Activated effector memory CD4-positive, alpha-beta T cell treated with anti-CD3 and anti-CD28 coated beads, Interleukin-2, amount 50 U/mL, for 16 hours (primary cell): ENCODE results near the gene FHIT.
A peak's percentile ranks its signal among the peaks of the same experiment; 100 is the strongest.

Experiments
- DNase-seq: peaks from one replicate; pipeline ENCODE4 v3.0.0-alpha.2; 2020

The FHIT gene

DNA sequence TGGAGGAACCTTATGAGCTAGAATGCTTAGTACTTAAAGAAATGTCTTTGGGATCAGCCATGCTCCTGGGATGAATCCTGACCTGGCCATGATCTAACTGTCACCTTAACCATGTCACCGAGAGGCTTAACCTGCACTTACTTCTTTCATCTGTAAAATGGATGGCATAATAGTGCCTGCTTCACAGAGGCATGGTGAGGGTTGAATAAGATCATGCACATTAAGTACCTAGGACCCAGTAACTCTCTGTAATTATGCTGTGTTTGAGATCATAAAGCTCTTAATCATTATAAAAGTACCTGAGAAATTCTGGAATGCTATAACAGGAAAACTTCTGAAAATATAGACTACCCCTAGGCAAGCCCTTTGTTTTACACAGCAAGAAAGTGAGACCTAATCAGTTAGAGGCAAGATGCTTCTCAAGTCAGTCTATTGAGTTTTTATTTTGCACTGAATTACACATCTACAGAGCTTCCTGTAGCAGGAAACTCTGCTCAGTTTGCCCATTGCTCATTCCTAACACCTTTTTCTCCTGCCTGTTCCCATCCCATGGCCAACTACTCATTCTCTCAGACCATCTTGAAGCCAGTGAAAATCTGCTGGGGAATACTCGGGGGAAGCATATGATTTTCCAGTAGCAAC lies 1185.9 kb downstream of the FHIT start:
- DNase-seq, result no peak

GRCh38 chr3:60064210-60065178 lies 1186.8 kb downstream of the FHIT start:
- DNase-seq, result no peak

GRCh38 chr3:60056404-60056803 lies 1194.8 kb downstream of the FHIT start:
- no peak for DNase-seq

GRCh38 chr3:60055765-60056164 lies 1195.5 kb downstream of the FHIT start:
- DNase-seq, result no peak

GRCh38 chr3:60053526-60054265 lies 1197.6 kb downstream of the FHIT start:
- DNase-seq, result peak; percentile 75

DNA sequence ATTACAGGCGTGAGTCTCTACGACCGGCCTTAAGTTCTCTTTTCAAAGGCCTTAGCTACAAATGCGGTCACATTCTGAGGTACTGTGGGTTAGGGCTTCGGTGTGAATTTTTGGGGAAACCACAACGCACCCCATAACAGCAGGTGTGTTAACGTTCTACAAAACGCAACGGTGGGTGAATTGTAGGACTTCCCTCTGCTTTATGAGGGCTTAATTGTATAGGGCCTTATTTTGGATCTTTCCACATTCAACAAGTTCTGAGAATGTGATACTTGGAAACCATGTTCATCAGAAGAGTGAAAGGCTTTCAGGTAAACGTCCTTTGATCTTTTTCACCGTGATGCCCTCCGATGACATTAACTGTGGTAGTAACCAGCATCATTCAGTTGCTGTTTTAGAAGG lies 1202.8 kb downstream of the FHIT start:
- DNase-seq, result peak; percentile 66

DNA sequence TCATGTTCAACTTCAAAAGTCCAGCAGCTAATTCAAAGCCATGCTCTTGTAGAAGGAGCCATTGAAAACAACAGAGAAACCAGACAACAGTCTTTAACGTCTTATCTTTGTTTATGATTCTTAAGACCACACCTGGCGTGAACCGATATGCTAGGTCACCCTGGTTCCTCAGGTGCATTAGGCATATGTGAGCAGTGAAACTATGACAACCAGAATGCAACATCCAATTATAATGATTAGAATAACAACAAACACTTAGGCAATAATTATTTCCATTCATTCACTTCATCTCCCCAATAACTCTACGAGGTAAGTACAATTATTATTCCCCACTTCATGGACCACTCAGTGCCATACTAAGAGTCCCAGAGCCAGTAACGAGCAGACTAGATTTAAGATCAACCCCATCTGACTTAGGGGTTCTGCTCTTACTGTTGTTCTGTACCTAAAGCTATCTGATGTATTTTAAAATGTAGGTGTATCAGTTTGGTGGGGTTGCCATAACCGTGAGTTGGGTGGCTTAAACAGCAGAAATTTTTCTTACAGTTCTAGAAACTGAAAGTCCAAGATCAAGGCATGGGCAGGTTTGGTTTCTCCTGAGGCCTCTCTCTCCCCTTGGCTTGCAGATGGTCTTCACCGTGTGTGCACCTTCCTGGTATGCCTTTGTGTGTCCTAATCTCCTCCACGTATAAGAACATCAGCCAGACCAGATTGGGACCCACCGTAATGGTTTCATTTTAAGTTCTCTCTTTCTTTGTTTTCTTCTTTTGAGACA lies 1203.6 kb downstream of the FHIT start:
- no peak for DNase-seq

- no peak for DNase-seq
These were observed 1205.0 kb downstream of the FHIT start for GRCh38 chr3:60046210-60046609.

GRCh38 chr3:60045686-60046085 lies 1205.6 kb downstream of the FHIT start:
- no peak for DNase-seq

DNA sequence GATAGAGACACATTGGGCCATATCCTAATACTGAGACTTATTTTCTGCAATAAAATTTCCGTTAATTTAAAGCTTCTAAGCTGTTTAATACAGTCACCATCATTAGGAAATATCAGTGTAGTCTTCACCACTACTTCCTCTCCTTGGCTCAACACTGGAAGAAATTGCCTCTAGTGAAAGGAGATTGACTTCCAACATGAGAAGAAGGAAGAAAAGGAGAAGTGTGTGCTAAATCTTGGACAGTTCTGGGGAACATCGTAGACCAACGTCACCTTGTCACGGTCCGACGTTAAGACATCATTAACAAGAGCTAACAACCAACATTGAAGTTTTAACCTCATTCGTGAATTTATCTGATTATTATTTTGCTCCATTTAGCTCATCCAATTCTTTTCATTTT lies 1214.4 kb downstream of the FHIT start:
- no peak for DNase-seq

- DNase-seq, result no peak
These were observed 1217.3 kb downstream of the FHIT start for GRCh38 chr3:60033901-60034453.

- DNase-seq, result no peak
These were observed 1220.3 kb downstream of the FHIT start for GRCh38 chr3:60030982-60031381.

DNA sequence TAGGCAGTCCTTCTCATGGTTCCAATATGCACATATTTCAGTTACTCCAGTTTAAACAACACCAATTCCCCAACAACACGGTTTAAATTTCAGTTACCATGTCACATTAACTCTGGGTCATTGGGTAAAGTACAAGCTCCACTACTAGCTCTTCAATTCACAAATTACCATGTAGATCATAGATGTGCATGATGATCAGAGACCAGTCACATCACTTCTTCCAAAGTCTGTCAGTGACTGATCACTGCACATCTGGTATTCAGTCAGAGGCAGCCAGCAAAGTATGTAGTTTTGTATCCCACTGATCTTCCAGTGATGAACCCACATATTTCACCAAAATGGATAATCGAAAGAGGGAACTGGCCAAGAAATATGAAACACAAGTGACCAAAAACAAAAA lies 1223.0 kb downstream of the FHIT start:
- no peak for DNase-seq

- DNase-seq, result no peak
These were observed 1223.9 kb downstream of the FHIT start for GRCh38 chr3:60027335-60027734.

DNA sequence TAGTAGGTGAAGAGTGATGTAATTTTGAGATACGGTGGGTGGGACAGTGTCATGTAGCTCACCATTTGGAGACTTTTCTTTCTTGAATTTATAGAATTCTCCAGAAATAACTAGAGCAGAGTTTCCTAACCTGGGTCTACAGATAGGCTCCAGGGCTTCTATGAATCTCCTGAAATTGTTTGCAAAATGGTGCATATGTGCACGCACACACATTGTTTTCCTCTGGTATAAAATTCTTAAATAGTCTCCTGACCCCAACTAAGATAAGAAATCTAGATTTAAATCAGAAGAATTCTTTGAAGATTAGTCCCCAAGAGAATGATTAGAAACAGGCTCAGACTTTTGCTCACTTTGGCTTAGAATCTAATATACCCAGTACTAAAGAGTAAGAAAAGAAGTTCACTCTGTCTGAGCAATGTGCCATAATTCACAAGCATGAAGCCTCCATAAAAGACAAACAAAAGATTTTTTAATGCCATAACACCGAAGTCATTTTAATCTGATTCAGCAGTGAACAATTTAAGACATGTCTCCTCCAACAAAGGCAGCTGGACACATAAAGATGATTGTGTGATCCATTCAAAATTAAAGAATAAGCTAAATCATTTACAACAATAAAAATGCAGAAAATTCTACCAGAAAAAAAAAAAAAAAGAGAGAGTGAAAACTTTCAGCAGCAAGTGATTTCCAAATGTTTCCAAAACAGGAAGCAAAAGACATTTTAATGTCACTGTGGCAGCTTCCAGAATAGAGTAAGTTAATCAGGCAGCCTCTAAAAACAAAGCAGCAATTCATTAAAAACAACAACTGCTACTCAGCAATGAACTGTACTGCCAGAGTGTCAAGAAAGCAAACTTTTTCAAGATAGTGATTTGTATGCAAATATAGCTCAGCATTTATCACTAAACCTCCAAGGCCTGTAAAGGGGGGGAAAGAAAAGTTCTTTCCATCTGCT lies 1225.9 kb downstream of the FHIT start:
- DNase-seq, result no peak

DNA sequence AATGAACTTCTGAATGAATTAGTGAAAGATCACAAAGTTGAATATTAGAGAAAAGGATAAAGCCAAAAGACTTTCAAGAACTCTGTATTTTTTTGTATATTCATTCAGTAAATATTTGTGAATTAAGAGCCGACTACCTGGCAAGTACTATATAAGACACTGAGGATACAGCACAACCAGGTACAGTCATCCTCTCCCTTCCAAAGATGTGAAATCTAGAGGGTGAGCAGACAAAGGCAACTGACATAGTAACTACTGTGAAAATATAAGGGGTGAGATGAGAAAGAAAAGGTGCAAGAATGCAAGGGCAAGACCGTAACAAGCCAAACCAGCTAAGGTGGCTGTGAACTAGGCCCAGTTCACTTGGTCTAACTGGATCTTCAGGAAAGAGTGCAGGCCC lies 1226.9 kb downstream of the FHIT start:
- DNase-seq, result no peak

GRCh38 chr3:60023189-60023588 lies 1228.1 kb downstream of the FHIT start:
- DNase-seq, result no peak

- DNase-seq, result peak; percentile 76
These were observed 1233.6 kb downstream of the FHIT start for GRCh38 chr3:60017631-60018030.

- DNase-seq, result no peak
These were observed 1236.1 kb downstream of the FHIT start for GRCh38 chr3:60015032-60015705.

DNA sequence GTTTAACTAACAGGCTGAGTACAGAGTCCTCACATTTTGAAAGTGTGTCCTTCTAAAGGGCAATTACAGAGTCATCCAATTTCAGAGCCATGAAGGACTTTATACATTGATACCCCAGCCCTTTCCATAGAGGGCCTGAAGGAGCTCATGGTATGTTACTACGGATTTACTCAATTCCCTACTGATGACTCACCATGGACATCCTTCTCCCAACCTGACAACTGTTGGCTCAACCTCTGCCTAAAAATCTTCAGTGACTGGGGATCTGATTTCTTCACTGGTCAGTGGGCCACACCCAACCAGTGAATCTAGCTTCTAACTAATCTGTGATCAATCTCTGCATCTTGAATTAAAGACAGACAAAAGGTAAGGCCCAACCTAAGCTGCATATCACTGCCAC lies 1238.0 kb downstream of the FHIT start:
- DNase-seq, result no peak

GRCh38 chr3:60011218-60011617 lies 1240.0 kb downstream of the FHIT start:
- DNase-seq, result no peak
